ENCODE measurements around the gene H3-3A.

- TF ChIP-seq SIN3A (IDR thresholded peaks at IDR 0.05; ENCODE audit: borderline replicate concordance, insufficient read depth, low read length) (no peak), REST (IDR thresholded peaks at IDR 0.05; ENCODE audit: insufficient read depth in 1 of 2, low read depth in 2 of 2, low read length in 2 of 2) (no peak), POLR2AphosphoS5 (IDR thresholded peaks at IDR 0.05; ENCODE audit: low read depth, low read length) (no peak)
These were observed 32.8 kb downstream of the H3-3A start for GRCh38 chr1:226095286-226095685.

Measured in PFSK-1 (cell line).